Esophagus muscularis mucosa (tissue), 4 donors: ENCODE results near the gene HOXD11. TPM values are rescaled to one million over a fixed set of nuclear protein-coding genes. Genes with fewer than 3 reads are reported as not detected.
A peak's percentile ranks its signal among the peaks of the same experiment; 100 is the strongest.

Experiments used
- DNase-seq: peaks from one replicate; pipeline ENCODE4 v3.0.0-alpha.2; 2017; ENCODE audit errors: extremely low spot score
- H3K27ac ChIP-seq, 4 donors: fragments of 200-600 bp; sonication (generic); replicated peaks in 1 of 4; 1 replicate in 3 of 4; 2 replicates in 1 of 4; pipeline ENCODE4 v1.5.1; 2016 to 2019; ENCODE audit warnings: mild to moderate bottlenecking in 1 of 4
- H3K27me3 ChIP-seq, 4 donors: fragments of 200-600 bp; sonication (generic); one replicate each; pipeline versions ENCODE4 v1.5.1 to v1.6.0; 2016 to 2019
- H3K36me3 ChIP-seq, 4 donors: fragments of 200-600 bp; sonication (generic); one replicate each; pipeline ENCODE4 v1.5.1; 2016 to 2019
- H3K4me1 ChIP-seq, 4 donors: fragments of 200-600 bp; sonication (generic); one replicate each; pipeline ENCODE4 v1.5.1; 2016 to 2019
- H3K4me3 ChIP-seq, 4 donors: fragments of 200-600 bp; sonication (generic); 1 replicate in 2 of 4; 2 replicates in 2 of 4; pipeline ENCODE4 v1.5.1; 2016 to 2019; ENCODE audit warnings: mild to moderate bottlenecking in 4 of 4, moderate library complexity in 1 of 4
- H3K9me3 ChIP-seq, 4 donors: fragments of 200-600 bp; sonication (generic); 1 replicate in 3 of 4; 2 replicates in 1 of 4; pipeline ENCODE4 v1.5.1; 2016 to 2019
- CTCF ChIP-seq, 3 experiments: fragments of 200-600 bp in 2 of 3; fragments of 450-650 bp in 1 of 3; sonication (generic) in 2 of 3; IDR thresholded peaks; one replicate each; pipeline ENCODE4 v1.5.1; 2017 to 2019; ENCODE audit warnings: antibody characterized with exemption in 3 of 3, mild to moderate bottlenecking in 2 of 3, moderate library complexity in 1 of 3
- EP300 ChIP-seq: sonication (generic); formaldehyde crosslinking; IDR thresholded peaks from one replicate; pipeline ENCODE4 v1.6.1; 2017; ENCODE audit warnings: antibody characterized with exemption
- POLR2A ChIP-seq: fragments of 450-650 bp; IDR thresholded peaks from one replicate; pipeline ENCODE4 v1.6.1; 2017; ENCODE audit warnings: antibody characterized with exemption, moderate library complexity, mild to moderate bottlenecking, low read depth
- POLR2AphosphoS5 ChIP-seq, 2 donors: sonication (generic); formaldehyde crosslinking; IDR thresholded peaks; one replicate each; pipeline ENCODE4 v1.6.1; 2017; ENCODE audit warnings: antibody characterized with exemption in 2 of 2
- WGBS: methylation state at CpG from one replicate; pipeline ENCODE4 v1.1.5; 2018; 5-methylcytosine and 5-hydroxymethylcytosine counted together
- intact Hi-C: fragments of 100-400 bp; cut with DNase I; formaldehyde crosslinking; loops from one replicate; pipeline ENCODE4 v1.15.1; 2023
- total RNA-seq, 4 donors: library from RNA; depleted of rRNA; stranded (reverse); fragments of >200 nt; gene quantifications; one replicate each; pipeline versions ENCODE4 v1.1.0 to v1.2.1, GENCODE V29; 2016

Gene HOXD11
- total RNA-seq, 4 donors from 2014 or later, result not detected

GRCh38 chr2:176087330-176088047, 19.6 kb upstream of the HOXD11 start:
- peaks cover 5 to 100% (median 90%) of the 10 kb centered on the region in 4 donors for H3K27me3 ChIP-seq

GRCh38 chr2:176088048-176088936, 18.8 kb upstream of the HOXD11 start:
- peak overlapping the region; percentile 24 to 52 (median 34) for H3K4me3 ChIP-seq
- 5% methylated on average over 28 of the region's 49 CpGs for WGBS
- intact Hi-C loops, result loop anchor here (10.0 kb wide), 1 partner anchor 1753 kb away; the partner anchor contains the start of gene SP9

More at GRCh38 chr2:176087330-176088047, 19.6 kb upstream of the HOXD11 start:
- intact Hi-C loops, result loop anchor here (10.0 kb wide), 1 partner anchor 1753 kb away; the partner anchor contains the start of gene SP9
- no peaks in the 10 kb centered on the region for H3K36me3 ChIP-seq
- DNase-seq, result no peak
- H3K9me3 ChIP-seq, result no peaks in the 10 kb centered on the region
- peak overlapping the region in 3 of 4 donors; percentile 32 to 52 (median 37) for H3K4me3 ChIP-seq
- WGBS, result 34% methylated on average over 28 of the region's 29 CpGs
- no peak overlapping the region for H3K27ac ChIP-seq
- peaks cover 20 to 54% (median 52%) of the 10 kb centered on the region in 4 donors for H3K4me1 ChIP-seq
- no peak for TF ChIP-seq POLR2AphosphoS5 (IDR thresholded peaks at IDR 0.05)

GRCh38 chr2:176088937-176089842, 17.9 kb upstream of the HOXD11 start:
- Histone ChIP-seq H3K27me3 (peaks cover 8 to 100% (median 88%) of the 10 kb centered on the region in 4 donors), H3K4me3 (no peak overlapping the region), H3K36me3 (no peaks in the 10 kb centered on the region), H3K4me1 (peaks cover 21 to 54% (median 50%) of the 10 kb centered on the region in 4 donors), H3K27ac (no peak overlapping the region), H3K9me3 (no peaks in the 10 kb centered on the region)
- WGBS, result 10% methylated on average over 6 of the region's 6 CpGs
- DNase-seq, result no peak
- intact Hi-C loops, result loop anchor here (10.0 kb wide), 1 partner anchor 1754 kb away; the partner anchor contains the start of gene SP9
- TF ChIP-seq POLR2AphosphoS5 (IDR thresholded peaks at IDR 0.05), result no peak

More at GRCh38 chr2:176088048-176088936, 18.8 kb upstream of the HOXD11 start:
- no peaks in the 10 kb centered on the region for H3K36me3 ChIP-seq
- H3K4me1 ChIP-seq, result peaks cover 19 to 55% (median 53%) of the 10 kb centered on the region in 4 donors
- H3K27me3 ChIP-seq, result peaks cover 8 to 100% (median 89%) of the 10 kb centered on the region in 4 donors
- TF ChIP-seq CTCF (IDR thresholded peaks at IDR 0.05), result peak; percentile 56 to 84 (median 60)
- TF ChIP-seq POLR2AphosphoS5 (IDR thresholded peaks at IDR 0.05), result peak in 1 of 2 donors; percentile 15
- TF ChIP-seq EP300, result no peak
- TF ChIP-seq POLR2A, result no peak
- no peak overlapping the region for H3K27ac ChIP-seq
- DNase-seq, result no peak
- H3K9me3 ChIP-seq, result no peaks in the 10 kb centered on the region

GRCh38 chr2:176089843-176090395, 17.2 kb upstream of the HOXD11 start:
- H3K27me3 ChIP-seq, result peaks cover 8 to 100% (median 89%) of the 10 kb centered on the region in 4 donors
- no peak overlapping the region for H3K4me3 ChIP-seq
- H3K9me3 ChIP-seq, result no peaks in the 10 kb centered on the region
- H3K27ac ChIP-seq, result no peak overlapping the region
- DNase-seq, result no peak
- no peak for TF ChIP-seq POLR2AphosphoS5 (IDR thresholded peaks at IDR 0.05)
- no peak for TF ChIP-seq EP300
- TF ChIP-seq CTCF (IDR thresholded peaks at IDR 0.05), result no peak
- no peak for TF ChIP-seq POLR2A
- H3K36me3 ChIP-seq, result no peaks in the 10 kb centered on the region
- H3K4me1 ChIP-seq, result peaks cover 21 to 48% (median 45%) of the 10 kb centered on the region in 4 donors
- intact Hi-C loops, result loop anchor here (10.0 kb wide), 1 partner anchor 1755 kb away; the partner anchor contains the start of gene SP9

GRCh38 chr2:176090862-176091261, 16.2 kb upstream of the HOXD11 start:
- peaks cover 20 to 39% (median 36%) of the 10 kb centered on the region in 4 donors for H3K4me1 ChIP-seq
- no peaks in the 10 kb centered on the region for H3K9me3 ChIP-seq
- H3K36me3 ChIP-seq, result no peaks in the 10 kb centered on the region
- H3K27me3 ChIP-seq, result peaks cover 8 to 100% (median 89%) of the 10 kb centered on the region in 4 donors
- no peak overlapping the region for H3K27ac ChIP-seq
- no peak for DNase-seq
- 29% methylated on average over 5 of the region's 5 CpGs for WGBS
- TF ChIP-seq EP300 (no peak), POLR2AphosphoS5 (IDR thresholded peaks at IDR 0.05) (no peak), POLR2A (no peak), CTCF (IDR thresholded peaks at IDR 0.05) (no peak)
- no peak overlapping the region for H3K4me3 ChIP-seq
- intact Hi-C loops, result no loop called here
